GM21390 (cell line): ENCODE measurements around the gene HHIPL1.

Experiments used
- ATAC-seq: cut with Tn5 transposase; IDR thresholded peaks from one replicate; pipeline ENCODE4 v1.9.1; 2021; ENCODE audit not compliant: unreplicated experiment

HHIPL1 gene

GRCh38 chr14:99609245-99610170 lies 35.4 kb upstream of the HHIPL1 start:
- ATAC-seq, result no peak

- no peak for ATAC-seq
Observed at GRCh38 chr14:99611646-99612045, 33.3 kb upstream of the HHIPL1 start.

- ATAC-seq, result no peak
Observed at GRCh38 chr14:99612071-99612737, 32.7 kb upstream of the HHIPL1 start.

- no peak for ATAC-seq
Observed at GRCh38 chr14:99612738-99613330, 32.1 kb upstream of the HHIPL1 start.

- no peak for ATAC-seq
Observed at GRCh38 chr14:99615497-99616157, 29.3 kb upstream of the HHIPL1 start.

- ATAC-seq, result no peak
Observed at GRCh38 chr14:99616832-99617800, 27.8 kb upstream of the HHIPL1 start.

GRCh38 chr14:99619835-99620834 lies 24.8 kb upstream of the HHIPL1 start:
- ATAC-seq, result no peak

- ATAC-seq, result no peak
Observed at GRCh38 chr14:99621948-99622347, 23.0 kb upstream of the HHIPL1 start.

GRCh38 chr14:99624024-99624423 lies 20.9 kb upstream of the HHIPL1 start:
- no peak for ATAC-seq

- no peak for ATAC-seq
Observed at GRCh38 chr14:99624971-99625370, 20.0 kb upstream of the HHIPL1 start.

GRCh38 chr14:99625476-99625875 lies 19.5 kb upstream of the HHIPL1 start:
- no peak for ATAC-seq

GRCh38 chr14:99626041-99626648 lies 18.8 kb upstream of the HHIPL1 start:
- ATAC-seq, result no peak

GRCh38 chr14:99627100-99627499 lies 17.8 kb upstream of the HHIPL1 start:
- ATAC-seq, result no peak

GRCh38 chr14:99627510-99628381 lies 17.2 kb upstream of the HHIPL1 start:
- ATAC-seq, result no peak

- peak; percentile 83 for ATAC-seq
Observed at GRCh38 chr14:99628887-99629618, 15.9 kb upstream of the HHIPL1 start.

GRCh38 chr14:99630202-99630601 lies 14.7 kb upstream of the HHIPL1 start:
- ATAC-seq, result no peak
